ENCODE data around the gene ATP2B1. TPM values are rescaled to one million over a fixed set of nuclear protein-coding genes. Genes with fewer than 3 reads are reported as not detected.

Gene ATP2B1
- total and polyA plus RNA-seq, 5 experiments from 2014 or later: 16.3 to 52.5 (median 30.9) TPM

DNA sequence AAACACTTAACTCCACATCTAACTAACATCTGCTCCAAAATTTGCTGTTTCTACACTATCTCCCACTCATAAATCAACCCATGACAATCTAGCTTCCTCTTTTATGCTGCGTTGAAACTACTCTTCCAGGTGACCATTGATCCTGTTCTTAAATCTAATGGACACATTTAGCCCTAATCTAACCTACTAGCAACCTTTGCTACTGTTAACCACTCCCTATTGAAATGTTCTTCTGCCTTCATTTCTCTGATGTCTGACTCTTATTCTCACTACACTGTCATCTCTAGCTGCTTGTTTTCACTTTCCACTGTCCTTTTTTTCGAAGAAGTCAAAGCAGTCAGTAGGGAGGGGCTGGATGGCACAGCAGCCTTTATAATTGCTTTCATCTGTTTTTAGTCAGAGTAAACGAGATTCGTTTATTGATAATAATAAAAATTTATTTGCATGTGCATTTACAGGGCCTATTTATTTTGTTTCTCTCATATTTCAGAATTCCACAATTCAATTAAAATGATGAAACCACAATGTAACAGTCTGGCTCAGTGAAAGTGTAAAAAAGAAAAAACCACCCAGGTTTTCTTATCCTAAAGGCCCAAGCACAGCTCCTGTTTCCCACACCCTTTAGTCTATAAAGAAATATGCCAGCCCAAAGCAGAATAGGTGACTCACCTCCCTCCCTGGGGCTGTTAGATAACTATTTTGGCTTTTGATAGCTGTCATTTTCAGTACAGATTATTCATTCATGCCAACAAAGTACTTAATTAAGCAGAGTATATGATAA is 44.9 kb downstream of the ATP2B1 start:
- H3K9me3 Mint-ChIP-seq: no peaks in the 10 kb centered on the region
- peak overlapping the region in 7 of 10 donors; percentile 4 to 82 (median 16) for H3K27ac Mint-ChIP-seq
- ATAC-seq (peak; percentile 50 to 66), DNase-seq (peak in 1 of 10 donors; percentile 12)
- H3K4me3 Mint-ChIP-seq: peak overlapping the region in 9 of 10 donors; percentile 1 to 65 (median 11)
- H3K36me3 Mint-ChIP-seq: peaks cover 0 to 9% (median 4%) of the 10 kb centered on the region in 3 donors
- POLR2A ChIA-PET: interaction anchor here (0.5 kb wide), 1 partner anchor 45 kb away, joined by 4 read pairs; the partner anchor contains the start of gene ATP2B1
- peaks cover 27 to 88% (median 69%) of the 10 kb centered on the region in 4 donors for H3K4me1 Mint-ChIP-seq
- no peaks in the 10 kb centered on the region for H3K27me3 Mint-ChIP-seq

DNA sequence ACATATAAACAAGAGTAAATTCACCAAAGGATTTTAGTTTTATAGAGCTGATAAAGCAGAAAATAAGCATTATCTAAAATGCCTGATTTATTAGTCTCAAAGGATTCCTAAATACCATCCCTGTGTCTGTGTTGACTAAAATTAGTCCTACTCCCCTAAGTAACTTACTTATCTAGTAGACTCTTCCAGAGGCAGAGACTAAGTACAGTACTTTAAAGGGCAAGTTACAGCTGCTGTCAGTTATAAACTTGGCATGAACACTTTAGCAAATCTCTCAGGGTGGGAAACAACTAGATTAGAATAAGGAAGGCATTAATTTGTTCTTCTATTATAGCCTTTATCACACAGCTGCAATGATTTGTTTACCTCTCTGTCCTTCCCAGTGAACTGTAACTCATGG is 46.0 kb downstream of the ATP2B1 start:
- H3K4me3 Mint-ChIP-seq: peak overlapping the region in 1 of 10 donors; percentile 11
- DNase-seq (no peak), ATAC-seq (no peak)
- H3K36me3 Mint-ChIP-seq: peaks cover 0 to 9% (median under 1%) of the 10 kb centered on the region in 3 donors
- POLR2A ChIA-PET: no interaction called here
- H3K27ac Mint-ChIP-seq: peak overlapping the region in 3 of 10 donors; percentile 3 to 65 (median 21)
- no peaks in the 10 kb centered on the region for H3K9me3 Mint-ChIP-seq
- no peaks in the 10 kb centered on the region for H3K27me3 Mint-ChIP-seq
- H3K4me1 Mint-ChIP-seq: peaks cover 31 to 87% (median 69%) of the 10 kb centered on the region in 4 donors

DNA sequence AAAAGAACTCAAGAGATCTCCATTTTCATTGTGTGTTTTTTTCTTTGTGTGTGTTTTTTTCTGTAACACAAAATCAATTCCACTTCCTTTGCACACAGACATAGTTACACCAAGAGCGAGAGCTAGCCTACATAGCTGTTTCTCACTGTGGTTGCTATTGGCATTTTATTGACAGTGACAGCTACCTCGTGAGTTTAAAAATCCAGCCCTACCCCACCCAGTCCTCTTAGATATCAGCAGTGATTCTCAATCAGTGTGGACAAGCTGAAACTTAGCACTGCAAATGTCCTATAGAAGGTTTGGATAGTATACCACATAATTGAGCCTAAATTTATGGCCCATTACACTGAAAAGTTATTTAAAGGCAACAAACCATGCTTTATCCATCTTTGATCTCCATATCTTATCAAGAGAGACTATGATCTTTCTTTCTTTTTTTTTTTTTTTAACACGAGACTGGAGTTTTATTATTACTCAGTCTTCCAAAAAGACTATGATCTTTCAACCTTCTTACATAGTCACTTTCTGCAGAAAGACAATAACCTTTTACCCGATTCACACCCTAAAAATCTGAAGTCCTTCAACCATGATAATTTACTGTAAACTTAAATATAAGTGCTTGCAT is 46.8 kb downstream of the ATP2B1 start:
- H3K9me3 Mint-ChIP-seq: no peaks in the 10 kb centered on the region
- POLR2A ChIA-PET: interaction anchor here (0.7 to 1.0 kb wide), 2 partner anchors 11 to 47 kb away, joined by 3 read pairs; partner anchors contain the start of gene ATP2B1
- H3K27me3 Mint-ChIP-seq: no peaks in the 10 kb centered on the region
- H3K27ac Mint-ChIP-seq: peak overlapping the region in 6 of 10 donors; percentile 14 to 65 (median 24)
- peaks cover 29 to 87% (median 69%) of the 10 kb centered on the region in 4 donors for H3K4me1 Mint-ChIP-seq
- ATAC-seq (peak; percentile 28 to 58), DNase-seq (no peak)
- H3K4me3 Mint-ChIP-seq: peak overlapping the region in 8 of 10 donors; percentile 3 to 41 (median 10)
- H3K36me3 Mint-ChIP-seq: peaks cover 0 to 5% (median 0%) of the 10 kb centered on the region in 3 donors

DNA sequence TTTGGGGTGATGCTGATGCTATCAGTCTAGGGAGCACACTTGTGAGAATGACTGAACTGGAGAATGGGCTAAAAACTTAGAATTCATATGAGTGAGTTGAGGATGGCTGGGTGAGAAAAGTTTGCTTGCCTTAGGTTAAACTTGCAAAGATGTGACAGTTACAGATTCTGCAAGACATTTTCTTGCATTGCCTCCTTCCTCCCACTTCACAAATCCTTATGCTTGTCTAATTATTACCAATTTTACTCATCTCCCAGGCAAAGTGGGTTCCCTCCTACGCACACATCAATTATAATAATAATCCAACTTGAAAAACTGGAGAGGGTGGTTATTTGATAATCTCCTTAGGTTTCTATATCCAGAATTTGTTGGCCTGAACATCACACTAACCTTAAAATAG is 50.9 kb downstream of the ATP2B1 start:
- no peaks in the 10 kb centered on the region for H3K27me3 Mint-ChIP-seq
- POLR2A ChIA-PET: interaction anchor here (0.8 kb wide), 1 partner anchor 133 kb away, joined by 3 read pairs; the partner anchor contains the start of gene GALNT4
- ATAC-seq (no peak), DNase-seq (no peak)
- no peaks in the 10 kb centered on the region for H3K9me3 Mint-ChIP-seq
- peaks cover 23 to 70% (median 54%) of the 10 kb centered on the region in 4 donors for H3K4me1 Mint-ChIP-seq
- no peak overlapping the region for H3K27ac Mint-ChIP-seq
- H3K4me3 Mint-ChIP-seq: no peak overlapping the region
- peaks cover 11 to 27% (median 17%) of the 10 kb centered on the region in 3 donors for H3K36me3 Mint-ChIP-seq

DNA sequence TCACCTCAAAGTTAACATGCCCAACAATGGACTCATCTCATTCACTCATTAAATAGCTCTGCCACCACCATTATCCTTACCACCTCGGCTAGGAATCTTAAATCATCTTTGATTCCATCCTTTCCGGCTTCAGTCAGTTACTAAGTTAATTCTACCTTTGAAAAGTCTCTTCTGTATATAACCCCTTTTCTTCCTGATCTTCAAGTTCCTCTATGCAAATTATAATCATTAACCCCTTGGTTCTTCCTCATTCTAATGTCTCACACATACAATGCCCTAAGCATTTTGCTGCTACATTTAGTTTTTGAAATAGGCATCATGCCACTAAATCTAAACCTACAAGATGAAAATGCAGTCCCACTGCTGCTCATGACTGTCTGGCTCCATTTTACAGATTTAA is 51.6 kb downstream of the ATP2B1 start:
- no peaks in the 10 kb centered on the region for H3K27me3 Mint-ChIP-seq
- ATAC-seq: peak in 1 of 2 donors; percentile 13
- peaks cover 0 to under 1% (median 0%) of the 10 kb centered on the region in 9 donors for H3K9me3 Mint-ChIP-seq
- peaks cover 11 to 29% (median 22%) of the 10 kb centered on the region in 3 donors for H3K36me3 Mint-ChIP-seq
- peaks cover 23 to 63% (median 48%) of the 10 kb centered on the region in 4 donors for H3K4me1 Mint-ChIP-seq
- H3K27ac Mint-ChIP-seq: peak overlapping the region in 4 of 10 donors; percentile 3 to 49 (median 11)
- peak overlapping the region in 2 of 10 donors; percentile 19 to 65 for H3K4me3 Mint-ChIP-seq
- POLR2A ChIA-PET: no interaction called here
- no peak for DNase-seq

DNA sequence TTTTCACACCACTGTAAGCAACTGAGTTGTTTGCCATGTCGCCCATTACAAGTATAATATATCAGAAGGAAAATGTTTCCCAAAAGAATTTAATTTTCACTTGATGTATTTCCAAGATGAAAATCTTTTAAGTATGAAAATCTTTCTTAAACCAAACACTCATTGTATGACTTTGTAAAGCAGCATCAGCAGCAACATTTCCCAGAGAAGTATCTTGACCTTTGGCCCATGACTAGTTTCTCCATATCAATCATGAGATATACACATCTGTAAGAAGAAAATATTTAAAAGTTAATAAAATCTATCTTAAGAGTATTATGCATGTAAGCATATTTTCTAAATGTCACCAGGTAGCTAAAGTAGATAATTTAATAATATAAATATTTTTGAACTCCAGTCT is 52.8 kb downstream of the ATP2B1 start:
- no peak for DNase-seq
- no peak overlapping the region for H3K4me3 Mint-ChIP-seq
- no peak for ATAC-seq
- H3K36me3 Mint-ChIP-seq: peaks cover 13 to 38% (median 31%) of the 10 kb centered on the region in 3 donors
- H3K4me1 Mint-ChIP-seq: peaks cover 23 to 55% (median 45%) of the 10 kb centered on the region in 4 donors
- H3K27me3 Mint-ChIP-seq: no peaks in the 10 kb centered on the region
- H3K9me3 Mint-ChIP-seq: peaks cover 0 to 3% (median 0%) of the 10 kb centered on the region in 9 donors
- POLR2A ChIA-PET: no interaction called here
- no peak overlapping the region for H3K27ac Mint-ChIP-seq

DNA sequence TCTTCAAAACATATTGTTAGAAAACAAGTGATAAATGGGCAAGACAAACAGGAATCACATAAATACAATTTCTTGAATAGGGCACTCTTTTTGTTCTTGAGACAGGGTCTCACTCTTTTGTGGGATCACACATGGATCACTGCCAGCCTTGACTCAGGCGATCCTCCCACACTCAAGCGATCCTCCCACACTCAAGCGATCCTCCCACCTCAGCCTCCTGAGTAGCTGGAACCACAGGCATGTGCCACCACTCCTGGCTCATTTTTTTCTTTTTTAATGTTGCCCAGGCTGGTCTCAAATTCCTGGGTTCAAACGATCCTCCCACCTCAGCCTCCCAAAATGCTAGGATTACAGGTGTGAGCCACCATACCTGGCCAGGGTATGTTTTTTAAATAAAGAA is 57.4 kb downstream of the ATP2B1 start:
- peaks cover 0 to 3% (median 0%) of the 10 kb centered on the region in 9 donors for H3K9me3 Mint-ChIP-seq
- no peak for DNase-seq
- H3K36me3 Mint-ChIP-seq: peaks cover 19 to 53% (median 46%) of the 10 kb centered on the region in 3 donors
- ATAC-seq: no peak
- POLR2A ChIA-PET: no interaction called here
- peaks cover 21 to 44% (median 39%) of the 10 kb centered on the region in 4 donors for H3K4me1 Mint-ChIP-seq
- no peaks in the 10 kb centered on the region for H3K27me3 Mint-ChIP-seq
- no peak overlapping the region for H3K4me3 Mint-ChIP-seq
- peak overlapping the region in 1 of 10 donors; percentile 32 for H3K27ac Mint-ChIP-seq

GRCh38 chr12:89650239-89650638 is 58.4 kb downstream of the ATP2B1 start:
- no peak overlapping the region for H3K27ac Mint-ChIP-seq
- H3K9me3 Mint-ChIP-seq: peaks cover 0 to 3% (median 0%) of the 10 kb centered on the region in 9 donors
- H3K36me3 Mint-ChIP-seq: peaks cover 19 to 53% (median 43%) of the 10 kb centered on the region in 3 donors
- peaks cover 28 to 52% (median 45%) of the 10 kb centered on the region in 4 donors for H3K4me1 Mint-ChIP-seq
- POLR2A ChIA-PET: no interaction called here
- H3K4me3 Mint-ChIP-seq: no peak overlapping the region
- no peaks in the 10 kb centered on the region for H3K27me3 Mint-ChIP-seq
- no peak for ATAC-seq
- DNase-seq: no peak

GRCh38 chr12:89649820-89650219 is 58.8 kb downstream of the ATP2B1 start:
- Mint-ChIP-seq H3K9me3 (peaks cover 0 to 3% (median 0%) of the 10 kb centered on the region in 9 donors), H3K27me3 (no peaks in the 10 kb centered on the region), H3K27ac (peak overlapping the region in 1 of 10 donors; percentile 17), H3K36me3 (peaks cover 15 to 49% (median 42%) of the 10 kb centered on the region in 3 donors), H3K4me3 (no peak overlapping the region), H3K4me1 (peaks cover 28 to 52% (median 45%) of the 10 kb centered on the region in 4 donors)
- POLR2A ChIA-PET: no interaction called here
- DNase-seq (no peak), ATAC-seq (no peak)

GRCh38 chr12:89649139-89649538 is 59.5 kb downstream of the ATP2B1 start:
- Mint-ChIP-seq H3K36me3 (peaks cover 14 to 48% (median 41%) of the 10 kb centered on the region in 3 donors), H3K4me3 (no peak overlapping the region), H3K27me3 (no peaks in the 10 kb centered on the region), H3K27ac (no peak overlapping the region), H3K4me1 (peaks cover 28 to 57% (median 49%) of the 10 kb centered on the region in 4 donors), H3K9me3 (peaks cover 0 to 3% (median 0%) of the 10 kb centered on the region in 9 donors)
- ATAC-seq: peak in 1 of 2 donors; percentile 18
- POLR2A ChIA-PET: no interaction called here
- DNase-seq: no peak

DNA sequence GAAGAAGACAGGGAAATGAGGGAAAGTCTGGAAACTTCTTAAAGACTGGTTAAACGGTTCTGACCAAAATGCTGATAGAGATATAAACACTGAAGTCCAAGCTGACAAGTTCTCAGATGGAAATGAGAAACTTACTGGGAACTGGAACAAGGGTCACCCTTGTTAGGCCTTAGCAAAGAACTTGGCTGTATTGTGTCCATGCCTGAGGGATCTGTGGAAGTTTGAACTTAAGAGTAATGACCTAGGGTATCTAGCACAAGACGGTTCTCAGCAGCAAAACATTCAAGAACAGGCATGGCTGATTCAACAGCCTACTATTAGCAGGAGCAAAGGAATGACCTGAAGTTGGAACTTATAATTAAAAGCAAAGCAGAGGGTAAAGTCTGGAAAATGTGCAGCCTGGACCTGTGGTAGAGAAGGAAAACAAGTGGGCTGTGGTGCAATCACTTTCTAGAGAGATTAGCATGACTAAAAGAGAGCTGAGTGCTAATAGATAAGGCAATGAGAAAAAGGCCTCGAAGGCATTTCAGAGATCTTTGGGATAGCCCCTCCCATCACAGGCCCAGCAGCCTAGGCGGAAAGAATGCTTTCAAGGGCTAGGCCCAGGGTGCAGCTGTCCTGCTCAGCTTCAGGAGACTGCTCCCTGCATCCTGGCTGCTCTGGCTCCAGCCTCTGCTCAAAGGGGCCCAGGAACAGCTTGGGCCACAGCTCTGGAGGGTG is 60.3 kb downstream of the ATP2B1 start:
- H3K36me3 Mint-ChIP-seq: peaks cover 9 to 41% (median 36%) of the 10 kb centered on the region in 3 donors
- peaks cover 29 to 62% (median 51%) of the 10 kb centered on the region in 4 donors for H3K4me1 Mint-ChIP-seq
- H3K27me3 Mint-ChIP-seq: no peaks in the 10 kb centered on the region
- DNase-seq: no peak
- ATAC-seq: peak in 1 of 2 donors; percentile 7
- POLR2A ChIA-PET: no interaction called here
- no peak overlapping the region for H3K4me3 Mint-ChIP-seq
- peaks cover 0 to 3% (median 0%) of the 10 kb centered on the region in 9 donors for H3K9me3 Mint-ChIP-seq
- peak overlapping the region in 2 of 10 donors; percentile 1 to 19 for H3K27ac Mint-ChIP-seq

DNA sequence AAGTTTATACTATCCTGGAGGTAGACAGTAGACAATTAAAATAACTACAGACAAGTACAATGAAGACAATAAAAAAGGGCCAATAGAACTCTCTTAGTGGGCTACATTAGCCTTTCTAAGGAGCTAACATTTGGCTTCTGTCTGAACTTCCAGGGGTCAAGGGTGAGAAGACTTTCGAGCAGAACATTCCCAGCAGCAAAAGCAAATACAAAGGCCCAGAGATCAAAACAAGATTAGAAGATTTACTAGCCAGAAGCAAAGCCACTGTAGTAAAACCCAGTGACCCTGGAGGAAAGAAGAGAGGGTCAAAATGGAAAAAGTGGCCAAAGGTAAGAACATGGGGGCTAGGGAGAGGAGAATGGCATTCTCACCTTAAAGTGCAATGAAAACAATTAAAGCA is 63.2 kb downstream of the ATP2B1 start:
- Mint-ChIP-seq H3K9me3 (no peaks in the 10 kb centered on the region), H3K4me3 (no peak overlapping the region), H3K36me3 (peaks cover 10 to 54% (median 23%) of the 10 kb centered on the region in 3 donors), H3K27me3 (no peaks in the 10 kb centered on the region), H3K27ac (peak overlapping the region in 1 of 10 donors; percentile 21), H3K4me1 (peaks cover 29 to 57% (median 52%) of the 10 kb centered on the region in 4 donors)
- ATAC-seq (no peak), DNase-seq (no peak)
- POLR2A ChIA-PET: no interaction called here
